H1 (cell line): ENCODE data around the gene TTLL5. TPM values are rescaled to one million over a fixed set of nuclear protein-coding genes. Genes with fewer than 3 reads are reported as not detected.

ENCODE experiments used
- CTCF ChIA-PET: fragments of 300-600 bp; sonication (Branson Sonifier 250); formaldehyde crosslinking; loops from one replicate; lab custom pipeline; 2021; ENCODE audit not compliant: partially characterized antibody; lab: Charles Lee
- POLR2A ChIA-PET: fragments of 300-600 bp; sonication (Branson Sonifier 250); formaldehyde crosslinking; loops from one replicate; lab custom pipeline; 2021; ENCODE audit warnings: inconsistent platforms; ENCODE audit not compliant: partially characterized antibody; lab: Charles Lee
- DNase-seq, 2 experiments: peaks; one replicate each; pipeline versions ENCODE4 v3.0.0 to v3.0.0-alpha.2; 2010 to 2022; ENCODE audit warnings: low spot score in 2 of 2, low read depth in 1 of 2, mixed read lengths in 1 of 2
- FAIRE-seq: peaks from 2 replicates; lab custom pipeline; 2011; peaks lifted over from hg19 to GRCh38; lab: Jason Lieb, UNC
- H2AFZ ChIP-seq: 2 replicates; pipeline ENCODE4 v1.8.1; 2012; ENCODE audit warnings: low read length, inconsistent platforms
- H2AK5ac ChIP-seq: 2 replicates; pipeline ENCODE4 v1.6.1; 2013; ENCODE audit warnings: low read depth, low read length
- H2BK120ac ChIP-seq: replicated peaks from 2 replicates; pipeline ENCODE3; 2013; ENCODE audit warnings: low read depth, low read length, inconsistent platforms
- H2BK12ac ChIP-seq: 2 replicates; pipeline ENCODE4 v1.6.1; 2013; ENCODE audit warnings: low read depth, low read length
- H2BK15ac ChIP-seq: 2 replicates; pipeline ENCODE4 v1.6.1; 2013; ENCODE audit warnings: low read length
- H2BK20ac ChIP-seq: 2 replicates; pipeline ENCODE4 v1.6.1; 2013; ENCODE audit warnings: low read length
- H2BK5ac ChIP-seq: 2 replicates; pipeline ENCODE4 v1.6.1; 2013; ENCODE audit warnings: low read depth, low read length
- H3K14ac ChIP-seq: 2 replicates; pipeline ENCODE4 v1.6.1; 2013; ENCODE audit warnings: inconsistent platforms; ENCODE audit not compliant: insufficient read length
- H3K18ac ChIP-seq: 2 replicates; pipeline ENCODE4 v1.6.1; 2013; ENCODE audit warnings: low read length; ENCODE audit errors: extremely low read depth
- H3K23ac ChIP-seq: 2 replicates; pipeline ENCODE4 v1.6.1; 2013; ENCODE audit warnings: inconsistent platforms; ENCODE audit not compliant: insufficient read length
- H3K23me2 ChIP-seq: 2 replicates; pipeline ENCODE4 v1.6.1; 2013; ENCODE audit warnings: low read depth, low read length
- H3K27ac ChIP-seq: 2 replicates; pipeline ENCODE4 v1.6.1; 2011; ENCODE audit warnings: low read depth, low read length, inconsistent platforms
- H3K27me3 ChIP-seq, 4 experiments: replicated peaks in 1 of 4; 1 replicate in 1 of 4; 2 replicates in 3 of 4; pipeline versions ENCODE4 v1.6.1 to v1.8.1; 2011 to 2013; ENCODE audit warnings: low read length in 3 of 4, mild to moderate bottlenecking in 3 of 4, inconsistent platforms in 2 of 4, mixed read lengths in 2 of 4, moderate library complexity in 1 of 4; ENCODE audit not compliant: control insufficient read depth in 3 of 4, insufficient read depth in 3 of 4; ENCODE audit errors: extremely low read depth in 1 of 4
- H3K36me3 ChIP-seq, 4 experiments: 2 replicates each; pipeline versions ENCODE4 v1.6.1 to v1.8.1; 2011 to 2013; ENCODE audit warnings: mild to moderate bottlenecking in 4 of 4, low read length in 3 of 4, moderate library complexity in 2 of 4, control low read depth in 1 of 4, inconsistent platforms in 1 of 4; ENCODE audit not compliant: insufficient read depth in 4 of 4, control insufficient read depth in 2 of 4
- H3K4ac ChIP-seq: replicated peaks from 2 replicates; pipeline ENCODE3; 2013; ENCODE audit warnings: low read length, low read depth, mixed read lengths, inconsistent platforms; ENCODE audit not compliant: insufficient read length
- H3K4me1 ChIP-seq, 4 experiments: replicated peaks in 1 of 4; 1 replicate in 1 of 4; 2 replicates in 3 of 4; pipeline versions ENCODE4 v1.6.1 to v1.8.1; 2011 to 2013; ENCODE audit warnings: low read length in 3 of 4, inconsistent platforms in 2 of 4, mixed read lengths in 1 of 4; ENCODE audit not compliant: insufficient read depth in 4 of 4, control insufficient read depth in 3 of 4
- H3K4me2 ChIP-seq, 2 experiments: 2 replicates each; pipeline versions ENCODE4 v1.6.1 to v1.8.1; 2011 to 2013; ENCODE audit warnings: low read depth in 2 of 2, low read length in 2 of 2, control low read depth in 1 of 2, inconsistent platforms in 1 of 2, mild to moderate bottlenecking in 1 of 2; ENCODE audit not compliant: insufficient read depth in 1 of 2
- H3K4me3 ChIP-seq, 4 experiments: fragments of 200-600, 300-600 bp in 1 of 4; sonication (generic), shearing (Covaris generic), sonication (Bioruptor Twin) in 1 of 4; 2 replicates each; pipeline versions ENCODE4 v1.5.1 to v1.8.1; 2011 to 2016; ENCODE audit warnings: low read length in 4 of 4, low read depth in 3 of 4, control low read depth in 2 of 4, inconsistent platforms in 2 of 4, mild to moderate bottlenecking in 2 of 4, mixed read lengths in 1 of 4, moderate library complexity in 1 of 4; ENCODE audit not compliant: insufficient read depth in 2 of 4; ENCODE audit errors: extremely low read depth in 1 of 4
- H3K56ac ChIP-seq: replicated peaks from 2 replicates; pipeline ENCODE3; 2013; ENCODE audit warnings: low read depth, mild to moderate bottlenecking, mixed read lengths, low read length, inconsistent platforms; ENCODE audit not compliant: insufficient read length
- H3K79me1 ChIP-seq: 2 replicates; pipeline ENCODE4 v1.6.1; 2013; ENCODE audit warnings: low read depth, low read length, control low read depth
- H3K79me2 ChIP-seq, 2 experiments: 2 replicates each; pipeline versions ENCODE4 v1.6.1 to v1.8.1; 2012 to 2013; ENCODE audit warnings: low read length in 2 of 2, mild to moderate bottlenecking in 2 of 2, inconsistent platforms in 1 of 2; ENCODE audit not compliant: insufficient read depth in 2 of 2, control insufficient read depth in 1 of 2
- H3K9ac ChIP-seq, 4 experiments: replicated peaks in 1 of 4; 1 replicate in 1 of 4; 2 replicates in 3 of 4; pipeline versions ENCODE4 v1.6.1 to v1.8.1; 2011 to 2013; ENCODE audit warnings: low read depth in 3 of 4, low read length in 3 of 4, control low read depth in 2 of 4, mild to moderate bottlenecking in 2 of 4, moderate library complexity in 2 of 4, inconsistent platforms in 1 of 4; ENCODE audit errors: extremely low read depth in 1 of 4
- H3K9me3 ChIP-seq, 2 experiments: 2 replicates each; pipeline versions ENCODE4 v1.6.1 to v1.8.1; 2012 to 2013; ENCODE audit warnings: mild to moderate bottlenecking in 2 of 2, moderate library complexity in 2 of 2, control low read depth in 1 of 2, inconsistent platforms in 1 of 2, low read depth in 1 of 2, low read length in 1 of 2, mixed read lengths in 1 of 2; ENCODE audit not compliant: insufficient read depth in 2 of 2
- H4K20me1 ChIP-seq, 2 experiments: replicated peaks in 1 of 2; 2 replicates each; pipeline versions ENCODE3 to v1.8.1; 2011 to 2013; ENCODE audit warnings: inconsistent platforms in 2 of 2, low read length in 2 of 2, mild to moderate bottlenecking in 1 of 2; ENCODE audit not compliant: insufficient read depth in 2 of 2, control insufficient read depth in 1 of 2
- H4K5ac ChIP-seq: 2 replicates; pipeline ENCODE4 v1.6.1; 2013; ENCODE audit warnings: low read length, low read depth, mixed read lengths, inconsistent platforms; ENCODE audit not compliant: insufficient read length
- H4K8ac ChIP-seq: 2 replicates; pipeline ENCODE4 v1.8.0; 2013; ENCODE audit warnings: mild to moderate bottlenecking, moderate library complexity, low read length, inconsistent platforms; ENCODE audit not compliant: insufficient read depth; ENCODE audit errors: extremely low read depth
- H4K91ac ChIP-seq: replicated peaks from 2 replicates; pipeline ENCODE3; 2013; ENCODE audit warnings: low read length, mixed read lengths, inconsistent platforms; ENCODE audit not compliant: insufficient read length
- ASH2L ChIP-seq: fragments of 200-600, 300-600 bp; sonication (generic); IDR thresholded peaks from one replicate; pipeline ENCODE4 v1.7.1; 2017; ENCODE audit warnings: low read length
- ATF3 ChIP-seq: IDR thresholded peaks from 2 replicates; pipeline ENCODE4 v1.6.1; 2011; ENCODE audit warnings: low read depth, mild to moderate bottlenecking, low read length; ENCODE audit not compliant: insufficient read depth
- BRCA1 ChIP-seq: IDR thresholded peaks from 2 replicates; pipeline ENCODE4 v1.6.1; 2012; ENCODE audit warnings: low read depth, low read length, improper control_type of control experiment
- CBX5 ChIP-seq: fragments of 300-800, 300-1000 bp; sonication (generic); IDR thresholded peaks from 2 replicates; pipeline ENCODE4 v1.7.1; 2016; ENCODE audit warnings: antibody characterized with exemption, low read length, low read depth
- JUND ChIP-seq: IDR thresholded peaks from 2 replicates; pipeline ENCODE4 v1.6.1; 2011; ENCODE audit warnings: mild to moderate bottlenecking, improper control_type of control experiment, low read length
- KDM5A ChIP-seq: fragments of 200-600 bp; IDR thresholded peaks from 2 replicates; pipeline ENCODE4 v1.7.1; 2012; ENCODE audit warnings: mild to moderate bottlenecking, low read length, inconsistent platforms, mixed read lengths
- MAFK ChIP-seq: IDR thresholded peaks from 2 replicates; pipeline ENCODE4 v1.6.1; 2012; ENCODE audit warnings: low read depth, mild to moderate bottlenecking, improper control_type of control experiment, low read length
- POLR2A ChIP-seq, 2 experiments: IDR thresholded peaks; 1 replicate in 1 of 2; 2 replicates in 1 of 2; pipeline ENCODE4 v1.6.1; 2011; ENCODE audit warnings: low read depth in 2 of 2, low read length in 2 of 2, mild to moderate bottlenecking in 2 of 2; ENCODE audit errors: control extremely low read depth in 1 of 2
- RFX5 ChIP-seq: IDR thresholded peaks from 2 replicates; pipeline ENCODE4 v1.6.1; 2011; ENCODE audit warnings: low read depth, low read length, improper control_type of control experiment, borderline replicate concordance
- SIN3A ChIP-seq, 2 experiments: IDR thresholded peaks in 1 of 2; conservative IDR thresholded peaks in 1 of 2; 2 replicates each; pipeline ENCODE4 v1.6.1; 2011 to 2012; ENCODE audit warnings: low read length in 2 of 2, improper control_type of control experiment in 1 of 2, low read depth in 1 of 2, mild to moderate bottlenecking in 1 of 2
- TEAD4 ChIP-seq: IDR thresholded peaks from 2 replicates; pipeline ENCODE4 v1.6.1; 2012; ENCODE audit warnings: low read depth, low read length, inconsistent platforms, mixed read lengths
- USF2 ChIP-seq: IDR thresholded peaks from 2 replicates; pipeline ENCODE4 v1.6.1; 2011; ENCODE audit warnings: low read length, improper control_type of control experiment
- ZNF274 ChIP-seq: IDR thresholded peaks from 2 replicates; pipeline ENCODE4 v1.7.0; 2012; ENCODE audit warnings: low read length, borderline replicate concordance; ENCODE audit errors: extremely low read depth
- WGBS, 2 experiments: shearing (Covaris generic) in 1 of 2; methylation state at CpG; one replicate each; pipeline versions ENCODE4 v1.1.6 to v1.1.7; 2013 to 2015; ENCODE audit warnings: low lambda C conversion rate in 2 of 2, mixed read lengths in 2 of 2, inconsistent platforms in 1 of 2, low coverage in 1 of 2, missing lambda C conversion rate in 1 of 2; ENCODE audit not compliant: insufficient replicate concordance in 2 of 2, insufficient coverage in 1 of 2, insufficient read length in 1 of 2; ENCODE audit errors: extremely low coverage in 1 of 2, missing lambda C conversion rate in 1 of 2; 5-methylcytosine and 5-hydroxymethylcytosine counted together
- polyA plus RNA-seq, 7 experiments: library from polyadenylated mRNA; depleted of rRNA in 3 of 7; stranded (reverse) in 5 of 7; unstranded in 2 of 7; fragments of >200 nt in 5 of 7; fragments of 200-250 nt in 2 of 7; gene quantifications; 1 replicate in 5 of 7; 2 replicates in 1 of 7; 4 replicates in 1 of 7; pipeline versions ENCODE4 v1.2.1 to v1.2.3, GENCODE V29; 2011 to 2013; ENCODE audit warnings: missing spikeins in 2 of 7, mixed read lengths in 2 of 7
- total RNA-seq: library from RNA; stranded (reverse); fragmentation: NEBNext Ultra II Directional; extraction: Animal tissue kit (Norgen Biotek cat#: 25700); gene quantifications from 2 replicates; pipeline ENCODE4 v1.2.1, GENCODE V29; 2021

TTLL5 gene
- total and polyA plus RNA-seq, 2 of the 8 experiments (the other 6 are each of a cell fraction or from before 2014, with no cell fraction given), result 16.1 to 45.9 TPM

- Histone ChIP-seq H3K79me1 (no peaks in the 10 kb centered on the region), H3K9me3 (no peaks in the 10 kb centered on the region), H4K91ac (no peak overlapping the region), H2BK20ac (no peak overlapping the region), H3K4me1 (peaks cover 5 to 13% (median 7%) of the 10 kb centered on the region in 4 experiments; a peak in 6 of 7 replicates), H3K27ac (no peak overlapping the region), H2BK120ac (no peak overlapping the region), H2BK12ac (no peak overlapping the region), H3K18ac (no peak overlapping the region), H3K9ac (no peak overlapping the region), H3K4me2 (no peak overlapping the region), H3K56ac (no peak overlapping the region), H3K27me3 (no peaks in the 10 kb centered on the region), H3K23ac (no peak overlapping the region), H2BK15ac (no peak overlapping the region), H4K8ac (no peak overlapping the region), H3K14ac (no peak overlapping the region), H3K36me3 (no peaks in the 10 kb centered on the region; a peak in 1 of 8 replicates), H3K4me3 (no peak overlapping the region), H4K20me1 (no peaks in the 10 kb centered on the region), H4K5ac (no peak overlapping the region), H2BK5ac (no peak overlapping the region), H3K4ac (no peak overlapping the region), H3K79me2 (no peaks in the 10 kb centered on the region), H2AK5ac (no peak overlapping the region), H3K23me2 (no peaks in the 10 kb centered on the region), H2AFZ (no peak overlapping the region)
- FAIRE-seq, result no peak
- no peak for DNase-seq
- CTCF ChIA-PET, result interaction anchor here (0.7 to 3.0 kb wide), 5 partner anchors 33 to 257 kb away, joined by 3 to 17 read pairs (median 3); no protein-coding TSS in a partner anchor
- POLR2A ChIA-PET, result no interaction called here
- WGBS, 2 experiments, result 88% methylated on average over 2 of the region's 2 CpGs; no CpG with 5 or more reads in 1 of the 2 experiments
- no peak for TF ChIP-seq RFX5
- no peak for TF ChIP-seq JUND
- no peak for TF ChIP-seq MAFK
- TF ChIP-seq USF2, result no peak
- no peak for TF ChIP-seq CBX5
- TF ChIP-seq ATF3, result no peak
- TF ChIP-seq ZNF274, result no peak
- no peak for TF ChIP-seq POLR2A (IDR thresholded peaks at IDR 0.05; ENCODE audit: control extremely low read depth in 1 of 2, low read depth in 2 of 2, low read length in 2 of 2)
- TF ChIP-seq TEAD4, result no peak
- no peak for TF ChIP-seq ASH2L
- TF ChIP-seq BRCA1, result no peak
- TF ChIP-seq SIN3A (conservative IDR thresholded peaks at IDR 0.05 in 1 of 2, IDR thresholded peaks at IDR 0.05 in 1 of 2; ENCODE audit: low read depth in 1 of 2, low read length in 2 of 2), result no peak
- TF ChIP-seq KDM5A, result no peak
Observed at GRCh38 chr14:75913183-75913582, 252.1 kb downstream of the TTLL5 start.
